HG03039 (cell line): ENCODE measurements around the gene PALLD.

Source experiments
- ATAC-seq: cut with Tn5 transposase; IDR thresholded peaks from one replicate; pipeline ENCODE4 v1.9.1; 2021; ENCODE audit warnings: mild to moderate bottlenecking, moderate library complexity; ENCODE audit not compliant: unreplicated experiment

PALLD gene

GRCh38 chr4:168553714-168554370, 57.0 kb downstream of the PALLD start:
- no peak for ATAC-seq

GRCh38 chr4:168555437-168555836, 58.6 kb downstream of the PALLD start:
- no peak for ATAC-seq

GRCh38 chr4:168557658-168558057, 60.8 kb downstream of the PALLD start:
- no peak for ATAC-seq

- ATAC-seq: no peak
These were observed 61.7 kb downstream of the PALLD start for GRCh38 chr4:168558599-168558998.

GRCh38 chr4:168560184-168561180, 63.6 kb downstream of the PALLD start:
- ATAC-seq: no peak

GRCh38 chr4:168562041-168562571, 65.3 kb downstream of the PALLD start:
- no peak for ATAC-seq

- ATAC-seq: no peak
These were observed 67.2 kb downstream of the PALLD start for GRCh38 chr4:168564023-168564422.

- no peak for ATAC-seq
These were observed 68.3 kb downstream of the PALLD start for GRCh38 chr4:168565130-168565529.

GRCh38 chr4:168566726-168567125, 69.9 kb downstream of the PALLD start:
- ATAC-seq: no peak

- ATAC-seq: no peak
These were observed 72.4 kb downstream of the PALLD start for GRCh38 chr4:168569066-168569930.

- ATAC-seq: no peak
These were observed 73.1 kb downstream of the PALLD start for GRCh38 chr4:168569931-168570276.

- no peak for ATAC-seq
These were observed 73.6 kb downstream of the PALLD start for GRCh38 chr4:168570466-168570865.

- ATAC-seq: no peak
These were observed 75.2 kb downstream of the PALLD start for GRCh38 chr4:168572002-168572401.

- no peak for ATAC-seq
These were observed 77.0 kb downstream of the PALLD start for GRCh38 chr4:168573870-168574269.

GRCh38 chr4:168574581-168575295, 77.9 kb downstream of the PALLD start:
- no peak for ATAC-seq

GRCh38 chr4:168575473-168575872, 78.6 kb downstream of the PALLD start:
- no peak for ATAC-seq

- no peak for ATAC-seq
These were observed 80.8 kb downstream of the PALLD start for GRCh38 chr4:168577624-168578023.

- no peak for ATAC-seq
These were observed 83.4 kb downstream of the PALLD start for GRCh38 chr4:168580228-168580627.

GRCh38 chr4:168584321-168584771, 87.5 kb downstream of the PALLD start:
- peak; percentile 67 for ATAC-seq
